ENCODE results near the gene SCG3.

- TF ChIP-seq ZNF384 (IDR thresholded peaks at IDR 0.05) (no peak), SP1 (IDR thresholded peaks at IDR 0.05) (no peak), FOXA1 (IDR thresholded peaks at IDR 0.05) (no peak), FOXK2 (IDR thresholded peaks at IDR 0.05) (no peak), FOXM1 (IDR thresholded peaks at IDR 0.05; ENCODE audit: borderline replicate concordance) (no peak), PKNOX1 (IDR thresholded peaks at IDR 0.05) (no peak), L3MBTL2 (conservative IDR thresholded peaks at IDR 0.05) (no peak), HDGF (IDR thresholded peaks at IDR 0.05; ENCODE audit: borderline replicate concordance) (no peak), NFRKB (IDR thresholded peaks at IDR 0.05) (no peak), TARDBP (IDR thresholded peaks at IDR 0.05) (no peak), BHLHE40 (IDR thresholded peaks at IDR 0.05; ENCODE audit: borderline replicate concordance) (no peak), LEF1 (IDR thresholded peaks at IDR 0.05; ENCODE audit: borderline replicate concordance) (no peak), ELF4 (IDR thresholded peaks at IDR 0.05) (no peak)
Observed at GRCh38 chr15:51737522-51738305, 56.4 kb downstream of the SCG3 start, which contains the start of gene LYSMD2.

Measured in HEK293T (cell line).